Neural cell (in vitro differentiated cells): ENCODE measurements around the gene GJC3. TPM values are rescaled to one million over a fixed set of nuclear protein-coding genes. Genes with fewer than 3 reads are reported as not detected.

Source experiments
- H2AFZ ChIP-seq: fragments of 200-600, 300-800 bp; sonication (generic), shearing (Covaris generic); 2 replicates; pipeline ENCODE4 v1.6.0; 2014; ENCODE audit warnings: low read depth, mild to moderate bottlenecking, antibody characterized with exemption, low read length, moderate library complexity
- H3F3A ChIP-seq: fragments of 200-600 bp; shearing (Covaris generic); 2 replicates; pipeline ENCODE4 v1.6.1; 2016; ENCODE audit warnings: mild to moderate bottlenecking, moderate library complexity, mixed read lengths, antibody characterized with exemption, low read length; ENCODE audit not compliant: insufficient read depth, poor library complexity, severe bottlenecking
- H3K27ac ChIP-seq: fragments of 200-600, 300-800 bp; sonication (generic), shearing (Covaris generic); 2 replicates; pipeline ENCODE4 v1.5.1; 2014; ENCODE audit warnings: mild to moderate bottlenecking, low read length, moderate library complexity
- H3K27me3 ChIP-seq: fragments of 300-800, 200-600 bp; sonication (generic), shearing (Covaris generic); 2 replicates; pipeline ENCODE4 v1.6.0; 2014; ENCODE audit warnings: mild to moderate bottlenecking, low read depth, low read length, moderate library complexity; ENCODE audit not compliant: insufficient read depth
- H3K36me3 ChIP-seq: fragments of 300-800, 200-600 bp; sonication (generic), shearing (Covaris generic); 2 replicates; pipeline ENCODE4 v1.5.1; 2014; ENCODE audit warnings: mild to moderate bottlenecking, antibody characterized with exemption, low read length, moderate library complexity; ENCODE audit not compliant: insufficient read depth
- H3K4me2 ChIP-seq: fragments of 300-800, 200-600 bp; sonication (generic), shearing (Covaris generic); 2 replicates; pipeline ENCODE4 v1.6.0; 2014; ENCODE audit warnings: mild to moderate bottlenecking, low read length
- H3K4me3 ChIP-seq: fragments of 300-800, 200-600 bp; sonication (generic), shearing (Covaris generic); 2 replicates; pipeline ENCODE4 v1.5.1; 2014; ENCODE audit warnings: mild to moderate bottlenecking, low read length, moderate library complexity
- H3K79me2 ChIP-seq: fragments of 200-600 bp; shearing (Covaris generic); replicated peaks from 2 replicates; pipeline ENCODE4 v1.6.0; 2014; ENCODE audit warnings: mild to moderate bottlenecking, low read length, moderate library complexity; ENCODE audit not compliant: insufficient read depth
- H3K9ac ChIP-seq: fragments of 300-800, 200-600 bp; sonication (generic), shearing (Covaris generic); 2 replicates; pipeline ENCODE4 v1.6.1; 2016; ENCODE audit warnings: mild to moderate bottlenecking, low read length, mixed read lengths
- H3K9me2 ChIP-seq: fragments of 200-600 bp; shearing (Covaris generic); 2 replicates; pipeline ENCODE4 v1.6.1; 2016; ENCODE audit warnings: mild to moderate bottlenecking, low read length, mixed read lengths; ENCODE audit not compliant: insufficient read depth
- H3K9me3 ChIP-seq: fragments of 200-600, 300-800 bp; sonication (generic), shearing (Covaris generic); 2 replicates; pipeline ENCODE4 v1.6.1; 2016; ENCODE audit warnings: mild to moderate bottlenecking, mixed run types, low read length, moderate library complexity, mixed read lengths
- H4K20me1 ChIP-seq: fragments of 200-600 bp; shearing (Covaris generic); 2 replicates; pipeline ENCODE4 v1.6.1; 2016; ENCODE audit warnings: mild to moderate bottlenecking, mixed run types; ENCODE audit not compliant: insufficient read depth
- CTCF ChIP-seq: fragments of 450-650 bp; IDR thresholded peaks from 2 replicates; pipeline ENCODE4 v1.5.1; 2014; ENCODE audit warnings: antibody characterized with exemption, mild to moderate bottlenecking, moderate library complexity; ENCODE audit not compliant: poor library complexity, severe bottlenecking
- EP300 ChIP-seq: fragments of 450-650 bp; conservative IDR thresholded peaks from 2 replicates; pipeline ENCODE4 v1.6.1; 2014; ENCODE audit warnings: antibody characterized with exemption, mild to moderate bottlenecking, moderate library complexity; ENCODE audit not compliant: poor library complexity, severe bottlenecking
- EZH2 ChIP-seq: fragments of 200-600, 300-800 bp; shearing (Covaris generic), sonication (generic); IDR thresholded peaks from 2 replicates; pipeline ENCODE4 v1.6.1; 2014; ENCODE audit warnings: antibody characterized with exemption, low read length, borderline replicate concordance, mild to moderate bottlenecking; ENCODE audit not compliant: insufficient read depth, poor library complexity, severe bottlenecking
- MXI1 ChIP-seq: fragments of 450-650 bp; conservative IDR thresholded peaks from 2 replicates; pipeline ENCODE4 v1.6.1; 2014; ENCODE audit warnings: antibody characterized with exemption, mild to moderate bottlenecking; ENCODE audit not compliant: poor library complexity, severe bottlenecking
- POLR2AphosphoS5 ChIP-seq: IDR thresholded peaks from 2 replicates; pipeline ENCODE4 v1.6.1; 2012
- RAD21 ChIP-seq: fragments of 450-650 bp; conservative IDR thresholded peaks from 2 replicates; pipeline ENCODE4 v1.6.1; 2014; ENCODE audit warnings: antibody characterized with exemption, mild to moderate bottlenecking, moderate library complexity
- SMC3 ChIP-seq: fragments of 450-650 bp; conservative IDR thresholded peaks from 2 replicates; pipeline ENCODE4 v1.6.1; 2014; ENCODE audit warnings: antibody characterized with exemption, mild to moderate bottlenecking, moderate library complexity; ENCODE audit not compliant: poor library complexity
- TAF1 ChIP-seq: IDR thresholded peaks from 2 replicates; pipeline ENCODE4 v1.6.1; 2012; ENCODE audit warnings: low read depth
- polyA plus RNA-seq: library from polyadenylated mRNA; depleted of rRNA; stranded (reverse); fragments of >200 nt; gene quantifications from 2 replicates; pipeline ENCODE4 v1.2.3, GENCODE V29; 2014
- TF ChIP-seq, protein P1 (sequence below): IDR thresholded peaks from 2 replicates; pipeline ENCODE4 v1.6.1; 2012; ENCODE audit warnings: borderline replicate concordance

Gene GJC3
- polyA plus RNA-seq, 1 donor from 2014 or later = not detected

DNA sequence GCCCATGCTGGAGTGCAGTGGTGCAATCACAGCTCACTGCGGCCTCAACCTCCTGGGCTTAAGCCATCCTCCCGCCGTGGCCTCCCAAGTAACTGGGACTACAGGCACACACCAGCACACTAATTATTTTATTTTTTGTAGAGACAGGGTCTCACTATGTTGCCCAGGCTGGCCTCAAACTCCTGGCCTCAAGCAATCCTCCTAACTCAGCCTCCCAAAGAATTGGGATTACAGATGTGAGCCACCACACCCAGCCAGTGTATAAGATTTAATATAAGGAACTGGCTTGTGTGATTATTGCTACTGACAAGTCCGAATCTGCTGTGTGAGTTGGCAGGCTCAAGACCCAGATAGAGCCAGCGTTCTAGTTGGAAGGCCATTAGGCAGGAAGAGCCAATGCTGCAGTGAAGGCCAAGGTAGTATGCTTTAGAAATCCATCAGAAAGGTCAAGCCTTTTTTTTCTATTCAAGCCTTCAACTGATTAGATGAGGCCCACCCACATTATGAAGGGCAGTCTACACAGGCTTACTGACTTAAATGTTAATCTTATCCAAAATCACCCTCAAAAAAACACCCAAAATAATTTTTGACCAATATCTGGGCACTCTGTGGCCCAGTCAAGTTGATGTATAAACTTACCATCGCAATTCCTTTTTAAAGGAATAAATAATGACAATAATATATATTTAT is 29.4 kb downstream of the GJC3 start:
- Histone ChIP-seq H3K9me2 (no peaks in the 10 kb centered on the region), H4K20me1 (no peaks in the 10 kb centered on the region), H3K27ac (no peak overlapping the region), H3K9me3 (no peaks in the 10 kb centered on the region), H3F3A (no peaks in the 10 kb centered on the region), H3K79me2 (no peaks in the 10 kb centered on the region), H2AFZ (no peak overlapping the region), H3K27me3 (no peaks in the 10 kb centered on the region), H3K36me3 (no peaks in the 10 kb centered on the region), H3K4me2 (no peak overlapping the region), H3K4me3 (no peak overlapping the region), H3K9ac (no peak overlapping the region)
- TF ChIP-seq POLR2AphosphoS5 (no peak), TAF1 (no peak), MXI1 (no peak), SMC3 (no peak), CTCF (no peak), RAD21 (no peak), EP300 (no peak), EZH2 (no peak)
- TF ChIP-seq, protein P1, sequence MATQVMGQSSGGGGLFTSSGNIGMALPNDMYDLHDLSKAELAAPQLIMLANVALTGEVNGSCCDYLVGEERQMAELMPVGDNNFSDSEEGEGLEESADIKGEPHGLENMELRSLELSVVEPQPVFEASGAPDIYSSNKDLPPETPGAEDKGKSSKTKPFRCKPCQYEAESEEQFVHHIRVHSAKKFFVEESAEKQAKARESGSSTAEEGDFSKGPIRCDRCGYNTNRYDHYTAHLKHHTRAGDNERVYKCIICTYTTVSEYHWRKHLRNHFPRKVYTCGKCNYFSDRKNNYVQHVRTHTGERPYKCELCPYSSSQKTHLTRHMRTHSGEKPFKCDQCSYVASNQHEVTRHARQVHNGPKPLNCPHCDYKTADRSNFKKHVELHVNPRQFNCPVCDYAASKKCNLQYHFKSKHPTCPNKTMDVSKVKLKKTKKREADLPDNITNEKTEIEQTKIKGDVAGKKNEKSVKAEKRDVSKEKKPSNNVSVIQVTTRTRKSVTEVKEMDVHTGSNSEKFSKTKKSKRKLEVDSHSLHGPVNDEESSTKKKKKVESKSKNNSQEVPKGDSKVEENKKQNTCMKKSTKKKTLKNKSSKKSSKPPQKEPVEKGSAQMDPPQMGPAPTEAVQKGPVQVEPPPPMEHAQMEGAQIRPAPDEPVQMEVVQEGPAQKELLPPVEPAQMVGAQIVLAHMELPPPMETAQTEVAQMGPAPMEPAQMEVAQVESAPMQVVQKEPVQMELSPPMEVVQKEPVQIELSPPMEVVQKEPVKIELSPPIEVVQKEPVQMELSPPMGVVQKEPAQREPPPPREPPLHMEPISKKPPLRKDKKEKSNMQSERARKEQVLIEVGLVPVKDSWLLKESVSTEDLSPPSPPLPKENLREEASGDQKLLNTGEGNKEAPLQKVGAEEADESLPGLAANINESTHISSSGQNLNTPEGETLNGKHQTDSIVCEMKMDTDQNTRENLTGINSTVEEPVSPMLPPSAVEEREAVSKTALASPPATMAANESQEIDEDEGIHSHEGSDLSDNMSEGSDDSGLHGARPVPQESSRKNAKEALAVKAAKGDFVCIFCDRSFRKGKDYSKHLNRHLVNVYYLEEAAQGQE = no peak

DNA sequence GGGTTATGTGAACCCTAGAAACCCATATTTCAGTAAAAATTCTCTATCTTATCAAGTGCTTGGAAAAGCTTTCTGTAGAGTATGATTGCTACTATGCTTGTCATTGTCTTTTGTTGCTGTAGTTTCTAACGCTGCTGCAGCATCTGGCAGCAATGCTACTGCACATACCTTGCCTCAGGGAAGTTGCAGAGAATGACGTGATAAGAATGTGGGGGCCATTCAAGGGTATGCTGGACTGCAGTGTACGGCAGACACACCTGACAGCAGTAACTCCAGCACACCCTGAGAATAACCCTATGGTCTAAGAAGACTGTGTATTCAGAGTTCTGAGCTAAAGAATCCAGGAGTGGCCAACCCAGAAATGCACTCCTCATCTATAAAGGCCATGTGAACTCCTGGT is 30.6 kb downstream of the GJC3 start:
- no peaks in the 10 kb centered on the region for H3K79me2 ChIP-seq
- no peaks in the 10 kb centered on the region for H3K9me3 ChIP-seq
- no peak overlapping the region for H3K27ac ChIP-seq
- TF ChIP-seq MXI1 (no peak), POLR2AphosphoS5 (no peak), TAF1 (no peak), RAD21 (no peak), SMC3 (no peak), EP300 (no peak), EZH2 (no peak), CTCF (no peak)
- TF ChIP-seq, protein P1 = no peak
- no peaks in the 10 kb centered on the region for H3K9me2 ChIP-seq
- no peak overlapping the region for H3K9ac ChIP-seq
- H3K4me2 ChIP-seq = no peak overlapping the region
- no peaks in the 10 kb centered on the region for H3F3A ChIP-seq
- H3K4me3 ChIP-seq = no peak overlapping the region
- H3K27me3 ChIP-seq = no peaks in the 10 kb centered on the region
- H2AFZ ChIP-seq = no peak overlapping the region
- H4K20me1 ChIP-seq = no peaks in the 10 kb centered on the region
- no peaks in the 10 kb centered on the region for H3K36me3 ChIP-seq
